ENCODE results near the gene CNOT6. TPM values are rescaled to one million over a fixed set of nuclear protein-coding genes. Genes with fewer than 3 reads are reported as not detected.

The CNOT6 gene
- total RNA-seq, 1 experiment from 2014 or later = 48.8 TPM

DNA sequence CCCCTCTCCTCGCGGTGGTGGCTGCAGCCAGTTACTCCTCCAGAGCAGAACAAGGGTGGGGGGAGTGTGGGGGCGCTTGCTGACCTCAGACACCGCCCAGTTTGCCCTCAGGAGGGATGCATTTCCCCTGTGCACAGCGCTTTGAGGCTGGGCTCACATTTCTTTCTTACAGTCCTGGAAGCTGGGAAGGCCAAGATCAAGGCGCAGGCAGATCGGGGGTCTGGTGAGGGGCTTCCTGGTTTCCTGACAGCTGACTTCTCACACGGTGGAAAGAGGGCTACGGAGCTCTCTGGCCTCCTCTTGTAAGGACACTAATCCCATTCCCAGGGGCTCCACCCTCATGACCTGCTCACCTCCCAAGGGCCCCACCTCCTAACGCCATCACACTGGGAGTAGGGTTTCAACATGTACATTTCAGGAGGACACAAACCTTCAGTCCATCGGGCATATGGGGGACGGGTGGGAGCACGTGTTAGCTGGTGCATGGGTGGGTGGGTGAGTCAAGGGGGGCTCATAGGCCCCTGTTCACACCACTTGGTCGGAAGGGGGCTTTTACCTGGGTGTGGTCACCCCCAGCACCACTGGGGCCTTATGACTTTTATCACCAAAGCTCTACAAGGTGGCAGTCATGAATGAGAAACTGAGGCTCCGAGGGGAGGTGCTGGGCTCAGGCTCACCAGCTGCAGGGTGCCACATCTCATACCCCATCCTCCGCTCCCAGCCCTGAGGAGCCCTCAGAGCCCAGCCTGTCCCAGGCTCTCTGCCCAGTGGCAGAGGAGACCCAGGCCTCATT is 104.8 kb downstream of the CNOT6 start:
- no peaks in the 10 kb centered on the region for H3K79me2 ChIP-seq (ENCODE audit: low read depth)
- CTCF ChIA-PET = interaction anchor here (0.6 kb wide), 1 partner anchor 985 kb away, joined by 3 read pairs; no protein-coding TSS in a partner anchor
- POLR2A ChIA-PET (ENCODE audit: unreplicated experiment) = no interaction called here
- H3F3A ChIP-seq (ENCODE audit: insufficient read depth, low read depth) = no peaks in the 10 kb centered on the region
- no TSS peak for BruUV-seq (replicated peaks)
- TF ChIP-seq, protein P1, sequence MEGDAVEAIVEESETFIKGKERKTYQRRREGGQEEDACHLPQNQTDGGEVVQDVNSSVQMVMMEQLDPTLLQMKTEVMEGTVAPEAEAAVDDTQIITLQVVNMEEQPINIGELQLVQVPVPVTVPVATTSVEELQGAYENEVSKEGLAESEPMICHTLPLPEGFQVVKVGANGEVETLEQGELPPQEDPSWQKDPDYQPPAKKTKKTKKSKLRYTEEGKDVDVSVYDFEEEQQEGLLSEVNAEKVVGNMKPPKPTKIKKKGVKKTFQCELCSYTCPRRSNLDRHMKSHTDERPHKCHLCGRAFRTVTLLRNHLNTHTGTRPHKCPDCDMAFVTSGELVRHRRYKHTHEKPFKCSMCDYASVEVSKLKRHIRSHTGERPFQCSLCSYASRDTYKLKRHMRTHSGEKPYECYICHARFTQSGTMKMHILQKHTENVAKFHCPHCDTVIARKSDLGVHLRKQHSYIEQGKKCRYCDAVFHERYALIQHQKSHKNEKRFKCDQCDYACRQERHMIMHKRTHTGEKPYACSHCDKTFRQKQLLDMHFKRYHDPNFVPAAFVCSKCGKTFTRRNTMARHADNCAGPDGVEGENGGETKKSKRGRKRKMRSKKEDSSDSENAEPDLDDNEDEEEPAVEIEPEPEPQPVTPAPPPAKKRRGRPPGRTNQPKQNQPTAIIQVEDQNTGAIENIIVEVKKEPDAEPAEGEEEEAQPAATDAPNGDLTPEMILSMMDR (conservative IDR thresholded peaks at IDR 0.05) = no peak
- no peak for TF ChIP-seq EZH2 (IDR thresholded peaks at IDR 0.05; ENCODE audit: low read depth)
- no peaks in the 10 kb centered on the region for H3K9me3 ChIP-seq (ENCODE audit: insufficient read depth, low read depth)
- no peaks in the 10 kb centered on the region for H3K9me2 ChIP-seq (ENCODE audit: insufficient read depth)
- H3K4me2 ChIP-seq = no peak overlapping the region
- no peak for DNase-seq
- H3K4me3 ChIP-seq = no peak overlapping the region
- H4K20me1 ChIP-seq (ENCODE audit: insufficient read depth) = no peaks in the 10 kb centered on the region
- H3K4me1 ChIP-seq (replicated peaks; ENCODE audit: insufficient read depth) = no peaks in the 10 kb centered on the region
- H3K36me3 ChIP-seq (ENCODE audit: low read depth) = no peaks in the 10 kb centered on the region
- peaks cover 28% of the 10 kb centered on the region for H3K27me3 ChIP-seq (ENCODE audit: insufficient read depth, low read depth)
- intact Hi-C loops (cut with micrococcal nuclease; ENCODE audit: unreplicated experiment) = no loop called here
- H2AFZ ChIP-seq = no peak overlapping the region
- no peak overlapping the region for H3K27ac ChIP-seq

DNA sequence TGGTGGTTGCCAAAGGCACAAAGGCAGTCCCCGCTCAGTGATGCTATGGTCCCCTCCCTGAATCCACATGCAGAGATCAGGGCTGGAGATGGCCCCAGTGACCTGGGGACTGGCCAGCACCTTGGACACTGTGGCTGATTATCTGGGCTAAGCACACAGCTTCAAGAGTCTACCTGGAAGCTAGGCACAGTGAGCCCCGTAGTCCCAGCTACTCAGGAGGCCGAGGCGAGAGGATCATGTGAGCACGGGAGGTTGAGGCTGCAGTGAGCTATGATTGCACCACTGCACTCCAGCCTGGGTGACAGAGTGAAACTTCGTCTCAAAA is 105.4 kb downstream of the CNOT6 start:
- no peaks in the 10 kb centered on the region for H3K9me2 ChIP-seq (ENCODE audit: insufficient read depth)
- H4K20me1 ChIP-seq (ENCODE audit: insufficient read depth) = no peaks in the 10 kb centered on the region
- H3K4me2 ChIP-seq = no peak overlapping the region
- H3K4me1 ChIP-seq (replicated peaks; ENCODE audit: insufficient read depth) = no peaks in the 10 kb centered on the region
- no peak overlapping the region for H3K27ac ChIP-seq
- no peaks in the 10 kb centered on the region for H3K36me3 ChIP-seq (ENCODE audit: low read depth)
- intact Hi-C loops (cut with micrococcal nuclease; ENCODE audit: unreplicated experiment) = no loop called here
- no TSS peak for BruUV-seq (replicated peaks)
- no peak for DNase-seq
- no peak overlapping the region for H3K4me3 ChIP-seq
- no peak overlapping the region for H2AFZ ChIP-seq
- H3K9me3 ChIP-seq (ENCODE audit: insufficient read depth, low read depth) = no peaks in the 10 kb centered on the region
- H3K27me3 ChIP-seq (ENCODE audit: insufficient read depth, low read depth) = peaks cover 28% of the 10 kb centered on the region
- TF ChIP-seq EZH2 (IDR thresholded peaks at IDR 0.05; ENCODE audit: low read depth) = no peak
- TF ChIP-seq, protein P1 (conservative IDR thresholded peaks at IDR 0.05) = no peak
- ChIA-PET CTCF (no interaction called here), POLR2A (ENCODE audit: unreplicated experiment) (no interaction called here)
- H3K79me2 ChIP-seq (ENCODE audit: low read depth) = no peaks in the 10 kb centered on the region
- H3F3A ChIP-seq (ENCODE audit: insufficient read depth, low read depth) = no peaks in the 10 kb centered on the region

DNA sequence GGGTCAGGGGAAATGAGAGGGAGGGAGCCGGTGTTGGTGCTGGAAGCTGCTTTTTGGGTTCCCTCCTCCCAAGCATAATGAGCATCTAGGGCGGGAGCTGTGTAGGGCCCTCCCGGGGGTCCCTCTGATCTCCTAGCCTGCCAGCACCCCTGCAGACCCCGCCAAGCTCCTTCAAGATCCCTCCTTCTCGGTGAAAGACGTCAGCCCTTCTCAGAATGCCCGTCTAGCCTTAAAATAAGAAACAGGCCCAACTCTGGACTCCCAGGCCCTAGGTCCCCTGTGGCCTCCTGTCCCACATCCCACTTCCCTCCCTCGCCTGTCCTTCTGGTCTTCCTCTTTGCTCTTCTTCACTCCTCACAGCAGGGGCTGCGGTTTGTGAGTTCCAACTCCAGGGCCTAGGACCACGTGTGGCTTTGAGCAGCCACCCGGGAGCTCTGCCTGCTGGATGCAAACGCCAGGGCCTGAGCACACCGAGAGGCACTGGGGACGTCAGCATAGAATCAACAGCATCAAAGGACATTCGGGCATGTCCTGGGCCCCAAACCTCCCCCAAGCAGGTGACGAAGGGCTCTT is 105.9 kb downstream of the CNOT6 start:
- peaks cover 33% of the 10 kb centered on the region for H3K27me3 ChIP-seq (ENCODE audit: insufficient read depth, low read depth)
- H3K36me3 ChIP-seq (ENCODE audit: low read depth) = no peaks in the 10 kb centered on the region
- H3F3A ChIP-seq (ENCODE audit: insufficient read depth, low read depth) = no peaks in the 10 kb centered on the region
- H3K4me1 ChIP-seq (replicated peaks; ENCODE audit: insufficient read depth) = no peaks in the 10 kb centered on the region
- no peak overlapping the region for H3K4me2 ChIP-seq
- ChIA-PET CTCF (no interaction called here), POLR2A (ENCODE audit: unreplicated experiment) (no interaction called here)
- no peak overlapping the region for H3K27ac ChIP-seq
- BruUV-seq (replicated peaks) = no TSS peak
- H3K9me3 ChIP-seq (ENCODE audit: insufficient read depth, low read depth) = no peaks in the 10 kb centered on the region
- no peak overlapping the region for H2AFZ ChIP-seq
- DNase-seq = no peak
- no peak for TF ChIP-seq EZH2 (IDR thresholded peaks at IDR 0.05; ENCODE audit: low read depth)
- TF ChIP-seq, protein P1 (conservative IDR thresholded peaks at IDR 0.05) = no peak
- H4K20me1 ChIP-seq (ENCODE audit: insufficient read depth) = no peaks in the 10 kb centered on the region
- no peak overlapping the region for H3K4me3 ChIP-seq
- H3K9me2 ChIP-seq (ENCODE audit: insufficient read depth) = no peaks in the 10 kb centered on the region
- H3K79me2 ChIP-seq (ENCODE audit: low read depth) = no peaks in the 10 kb centered on the region
- intact Hi-C loops (cut with micrococcal nuclease; ENCODE audit: unreplicated experiment) = loop anchor here (10.0 kb wide), 1 partner anchor 395 kb away; the partner anchor contains the start of gene RASGEF1C
